Hematopoietic multipotent progenitor cell treated with erythropoietin and hydrocortisone succinate and interleukin-3 and kit ligand, for 8 days (in vitro differentiated cells): ENCODE measurements around the gene HSPA1L.

Experiments used
- DNase-seq: peaks from one replicate; pipeline ENCODE4 v3.0.0-alpha.2; 2015

HSPA1L gene

DNA sequence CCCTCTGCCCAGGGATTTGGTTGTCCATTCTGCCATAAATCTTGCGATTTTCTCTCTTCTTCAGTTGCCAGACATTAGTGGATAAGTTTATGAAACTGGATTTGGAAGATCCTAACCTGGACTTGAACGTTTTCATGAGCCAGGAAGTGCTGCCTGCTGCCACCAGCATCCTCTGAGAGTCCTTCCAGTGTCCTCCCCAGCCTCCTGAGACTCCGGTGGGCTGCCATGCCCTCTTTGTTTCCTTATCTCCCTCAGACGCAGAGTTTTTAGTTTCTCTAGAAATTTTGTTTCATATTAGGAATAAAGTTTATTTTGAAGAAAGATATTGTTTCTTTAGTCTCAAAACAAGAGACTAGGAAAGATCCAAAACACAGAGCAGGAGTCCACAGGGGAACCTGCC is 52.7 kb downstream of the HSPA1L start, which contains the start of gene SAPCD1:
TSS of gene SAPCD1 (plus strand) at position 301 of the 400 bp plus-strand sequence. CDS start 399 bp downstream, outside the sequence.
- DNase-seq = no peak

DNA sequence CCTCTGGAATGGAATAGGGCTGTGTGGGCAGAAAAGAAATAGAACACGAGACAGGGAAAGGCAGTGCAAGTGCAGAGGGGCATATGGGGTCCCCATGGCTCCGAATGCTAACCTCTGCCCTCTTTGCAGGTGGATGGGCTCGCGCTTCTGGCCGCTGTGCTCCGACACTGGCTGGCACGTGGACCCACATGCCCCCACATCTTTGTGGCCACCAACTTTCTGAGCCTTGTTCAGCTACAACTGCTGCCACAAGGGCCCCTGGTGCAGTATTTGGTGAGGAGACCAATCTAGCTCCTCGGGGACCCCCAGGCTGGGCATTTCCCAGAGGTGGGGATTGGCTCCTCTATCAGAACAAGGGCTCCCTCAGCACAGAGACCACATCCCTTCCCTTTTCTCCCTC is 53.7 kb downstream of the HSPA1L start:
- DNase-seq = no peak

GRCh38 chr6:31760790-31761189 is 54.3 kb downstream of the HSPA1L start:
- no peak for DNase-seq
